Hematopoietic multipotent progenitor cell treated with erythropoietin and hydrocortisone succinate and interleukin-3 and kit ligand, for 6 days (in vitro differentiated cells): ENCODE results near the gene ELK3.

ENCODE experiments used
- DNase-seq: peaks from one replicate; pipeline ENCODE4 v3.0.0-alpha.2; 2015

The ELK3 gene

DNA sequence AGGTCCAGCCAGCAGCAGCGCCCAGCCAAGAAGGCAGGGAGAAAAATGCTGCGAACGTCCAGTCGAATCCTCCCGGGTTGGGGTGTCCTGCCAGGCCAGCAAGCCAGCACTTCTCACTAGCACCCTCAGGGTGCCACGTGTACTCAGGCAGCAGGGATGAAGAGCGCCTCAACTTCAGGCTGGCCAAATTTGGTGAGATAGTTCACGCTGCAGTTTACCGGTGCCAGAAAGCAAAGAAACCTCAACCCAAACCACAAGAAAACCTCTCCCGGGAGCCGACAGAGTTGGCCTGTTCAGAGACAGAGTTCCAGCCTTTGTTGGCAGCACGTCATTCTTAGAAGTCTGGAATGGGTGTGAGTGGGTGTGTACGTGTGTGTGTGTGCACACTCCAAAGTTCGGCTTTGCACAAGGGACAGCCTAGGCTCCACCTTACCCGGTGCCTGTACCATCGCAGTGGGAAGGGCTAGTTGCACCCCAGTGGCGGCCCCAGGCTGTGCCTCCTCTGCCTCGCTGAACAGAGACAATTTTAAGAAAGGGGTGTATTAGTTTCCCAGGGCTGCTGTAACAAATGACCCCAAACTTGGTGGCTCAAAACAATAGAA lies 42.1 kb downstream of the ELK3 start:
- DNase-seq = peak; percentile 24

GRCh38 chr12:96237035-96237434 lies 42.9 kb downstream of the ELK3 start:
- no peak for DNase-seq

DNA sequence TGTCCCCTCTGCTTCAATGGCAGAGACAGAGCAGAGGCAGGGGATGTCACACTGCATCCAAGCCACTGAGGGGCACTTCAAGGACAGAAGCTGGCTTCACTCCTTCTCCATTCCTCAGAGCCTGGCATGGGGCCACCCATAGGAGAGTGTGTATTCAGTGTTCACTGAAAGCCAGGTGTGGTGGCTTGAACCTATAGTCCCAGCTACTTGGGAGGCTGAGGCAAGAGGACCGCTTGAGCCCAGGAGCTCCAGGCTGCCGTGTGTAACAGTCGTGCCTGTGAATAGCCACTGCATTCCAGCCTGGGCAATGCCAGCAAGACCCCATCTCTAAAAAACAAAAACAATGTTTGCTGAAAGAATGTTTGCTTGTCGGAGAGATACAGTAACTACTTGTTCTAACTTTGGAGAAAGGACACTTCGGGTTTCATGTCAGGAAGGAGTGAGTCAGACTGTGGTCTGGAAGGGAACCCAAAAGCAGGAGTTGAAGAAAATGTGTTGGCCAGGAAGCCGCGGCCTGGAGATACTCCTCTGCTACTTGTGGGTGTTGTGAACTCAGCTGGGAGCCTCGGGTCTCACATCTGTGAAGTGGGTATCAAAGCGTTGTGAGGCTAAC lies 43.4 kb downstream of the ELK3 start:
- DNase-seq = peak; percentile 65

- DNase-seq = no peak
Measured at GRCh38 chr12:96238336-96239047, 44.3 kb downstream of the ELK3 start.

- no peak for DNase-seq
Measured at GRCh38 chr12:96239711-96240635, 45.8 kb downstream of the ELK3 start.

GRCh38 chr12:96240656-96241055 lies 46.5 kb downstream of the ELK3 start:
- peak; percentile 38 for DNase-seq

GRCh38 chr12:96241431-96241830 lies 47.3 kb downstream of the ELK3 start:
- DNase-seq = no peak

DNA sequence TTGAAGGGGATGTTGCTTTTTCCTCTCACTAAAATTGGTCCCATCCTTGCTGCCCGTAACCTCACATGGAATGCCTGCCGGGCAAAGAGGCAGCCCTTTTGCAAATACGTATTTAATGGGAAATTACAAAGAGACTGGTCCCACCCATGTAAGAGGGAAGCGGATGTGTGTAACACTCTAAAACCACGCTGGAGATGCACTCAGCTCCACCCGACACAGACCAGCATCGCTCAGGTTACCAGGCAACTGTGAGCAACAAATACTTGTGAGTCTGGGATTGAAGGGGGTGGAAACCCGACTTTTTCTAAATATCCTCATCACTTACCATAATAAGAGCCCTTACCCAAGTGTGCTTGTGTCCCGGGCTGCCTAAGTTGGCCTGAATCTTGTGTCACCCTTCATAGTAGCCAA lies 47.7 kb downstream of the ELK3 start:
- DNase-seq = no peak

GRCh38 chr12:96242597-96242996 lies 48.4 kb downstream of the ELK3 start:
- DNase-seq = no peak

GRCh38 chr12:96244826-96245225 lies 50.7 kb downstream of the ELK3 start:
- DNase-seq = no peak

DNA sequence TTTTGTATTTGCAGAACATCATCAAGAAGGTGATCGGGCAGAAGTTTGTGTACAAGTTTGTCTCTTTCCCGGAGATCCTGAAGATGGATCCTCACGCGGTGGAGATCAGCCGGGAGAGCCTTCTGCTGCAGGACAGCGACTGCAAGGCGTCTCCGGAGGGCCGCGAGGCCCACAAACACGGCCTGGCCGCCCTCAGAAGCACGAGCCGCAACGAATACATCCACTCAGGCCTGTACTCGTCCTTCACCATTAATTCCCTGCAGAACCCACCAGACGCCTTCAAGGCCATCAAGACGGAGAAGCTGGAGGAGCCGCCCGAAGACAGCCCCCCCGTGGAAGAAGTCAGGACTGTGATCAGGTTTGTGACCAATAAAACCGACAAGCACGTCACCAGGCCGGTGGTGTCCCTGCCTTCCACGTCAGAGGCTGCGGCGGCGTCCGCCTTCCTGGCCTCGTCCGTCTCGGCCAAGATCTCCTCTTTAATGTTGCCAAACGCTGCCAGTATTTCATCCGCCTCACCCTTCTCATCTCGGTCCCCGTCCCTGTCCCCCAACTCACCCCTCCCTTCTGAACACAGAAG lies 52.8 kb downstream of the ELK3 start:
- DNase-seq = no peak

DNA sequence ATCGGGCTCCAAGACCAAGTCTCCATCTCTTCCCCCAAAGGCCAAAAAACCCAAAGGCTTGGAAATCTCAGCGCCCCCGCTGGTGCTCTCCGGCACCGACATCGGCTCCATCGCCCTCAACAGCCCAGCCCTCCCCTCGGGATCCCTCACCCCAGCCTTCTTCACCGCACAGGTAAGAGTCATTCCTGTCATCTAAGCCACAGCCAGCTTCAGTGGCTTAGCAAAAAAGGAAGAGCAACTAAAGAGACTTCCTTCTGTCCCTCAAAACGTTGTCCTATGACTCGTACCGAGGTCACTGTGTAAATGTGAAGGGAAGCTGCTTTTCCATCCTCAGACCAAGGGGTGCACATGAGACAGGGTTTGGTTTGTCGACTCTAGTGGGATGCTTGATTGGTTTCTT lies 53.4 kb downstream of the ELK3 start:
- DNase-seq = no peak

- DNase-seq = no peak
Measured at GRCh38 chr12:96248136-96248931, 54.2 kb downstream of the ELK3 start.

DNA sequence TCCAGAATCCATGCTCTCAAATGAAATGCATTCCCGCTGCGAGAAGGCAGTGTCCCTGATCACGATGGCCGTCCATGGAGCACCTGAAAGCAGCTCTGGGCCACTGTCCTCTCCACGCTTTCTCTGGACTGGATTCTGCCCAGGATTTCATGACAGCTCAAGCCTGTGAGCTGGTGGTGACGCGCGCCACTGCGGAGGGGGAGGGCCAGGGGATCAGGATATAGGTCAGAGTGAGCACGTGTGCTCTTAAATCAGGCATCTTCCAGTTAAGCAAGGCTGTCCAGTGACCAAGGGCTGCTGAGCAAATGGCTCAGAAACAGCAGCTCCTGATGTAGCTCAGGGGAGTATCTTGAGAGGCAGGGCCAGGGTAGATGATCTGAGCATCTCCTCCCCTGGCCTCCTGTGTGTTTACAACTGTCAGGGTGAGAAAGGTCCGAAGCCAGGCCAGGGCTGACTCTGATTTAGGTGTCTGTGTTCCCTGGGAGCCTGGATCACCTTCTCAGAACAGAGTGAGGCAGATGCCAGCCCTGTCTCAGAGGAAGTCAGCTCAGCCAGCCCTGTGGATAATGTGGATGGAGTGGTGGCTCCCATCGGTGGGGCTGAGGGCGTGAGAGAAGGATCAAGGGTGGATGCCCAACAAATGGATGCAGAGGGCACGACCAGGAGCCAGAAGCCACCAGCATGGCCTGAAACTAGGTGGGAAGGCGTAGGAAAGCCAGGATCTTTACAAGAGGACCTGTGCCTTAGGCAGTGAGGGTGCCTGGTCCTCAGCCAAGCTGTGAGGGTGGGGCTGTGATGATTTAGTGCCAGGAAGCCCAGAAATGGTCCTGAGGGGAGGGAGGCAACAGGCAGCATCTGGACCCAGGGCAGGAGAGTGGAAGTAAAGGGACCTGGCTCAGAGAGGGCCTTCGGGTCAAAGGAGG lies 55.3 kb downstream of the ELK3 start:
- no peak for DNase-seq

DNA sequence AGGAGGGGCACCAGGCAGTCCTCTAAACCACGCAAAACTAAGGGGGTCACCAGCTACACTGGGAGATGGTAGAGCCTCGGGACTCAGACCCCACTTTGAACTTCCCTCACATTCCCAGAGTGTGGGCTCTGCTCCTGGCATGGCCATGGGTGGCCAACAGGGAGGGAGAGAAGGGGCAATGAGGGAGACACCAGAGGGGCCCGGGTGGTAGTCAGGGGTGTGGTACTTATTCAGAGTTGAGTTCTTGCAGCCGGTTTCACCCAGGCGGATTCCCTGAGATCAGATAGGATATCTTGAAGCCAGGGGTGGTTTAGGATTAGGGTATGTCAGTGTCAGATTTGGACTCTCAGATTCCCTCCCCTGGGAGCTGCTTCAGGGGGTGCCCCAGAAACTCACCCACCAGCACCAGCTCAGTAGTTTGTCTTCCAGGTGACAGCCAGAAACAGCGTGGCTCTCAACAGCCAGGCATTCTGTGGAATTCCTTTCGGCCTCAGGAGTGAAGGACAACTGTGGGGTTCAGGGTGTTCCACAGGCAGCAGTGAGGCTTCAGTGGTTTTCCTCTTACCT lies 56.0 kb downstream of the ELK3 start:
- no peak for DNase-seq

GRCh38 chr12:96255077-96255476 lies 60.9 kb downstream of the ELK3 start:
- DNase-seq = no peak

GRCh38 chr12:96256672-96257361 lies 62.6 kb downstream of the ELK3 start:
- no peak for DNase-seq

DNA sequence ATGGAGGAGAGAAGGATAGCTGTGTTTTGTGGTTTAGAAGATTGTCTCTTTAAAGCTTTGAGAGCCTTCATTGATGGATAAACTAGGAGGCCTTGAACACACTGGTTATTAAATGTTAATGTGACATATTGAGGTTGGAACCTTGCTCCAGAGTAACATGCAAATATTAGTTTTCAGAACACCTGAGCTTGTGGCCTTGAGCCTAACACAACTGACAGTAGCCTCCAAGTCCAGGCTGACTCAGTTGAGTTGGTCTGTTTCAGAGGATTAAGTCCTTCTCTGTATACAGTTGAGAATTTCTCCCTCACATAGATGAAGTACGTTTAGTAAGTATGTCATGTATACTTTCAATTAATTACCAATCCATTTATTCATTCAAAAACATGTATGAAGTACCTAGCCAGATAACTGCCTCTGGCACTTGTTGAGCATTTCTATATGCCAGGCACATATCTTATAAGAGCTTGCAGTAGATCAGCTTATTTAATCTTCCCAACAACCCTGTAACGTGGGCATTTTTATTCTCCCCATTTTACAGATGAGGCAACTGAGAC lies 63.5 kb downstream of the ELK3 start:
- no peak for DNase-seq

DNA sequence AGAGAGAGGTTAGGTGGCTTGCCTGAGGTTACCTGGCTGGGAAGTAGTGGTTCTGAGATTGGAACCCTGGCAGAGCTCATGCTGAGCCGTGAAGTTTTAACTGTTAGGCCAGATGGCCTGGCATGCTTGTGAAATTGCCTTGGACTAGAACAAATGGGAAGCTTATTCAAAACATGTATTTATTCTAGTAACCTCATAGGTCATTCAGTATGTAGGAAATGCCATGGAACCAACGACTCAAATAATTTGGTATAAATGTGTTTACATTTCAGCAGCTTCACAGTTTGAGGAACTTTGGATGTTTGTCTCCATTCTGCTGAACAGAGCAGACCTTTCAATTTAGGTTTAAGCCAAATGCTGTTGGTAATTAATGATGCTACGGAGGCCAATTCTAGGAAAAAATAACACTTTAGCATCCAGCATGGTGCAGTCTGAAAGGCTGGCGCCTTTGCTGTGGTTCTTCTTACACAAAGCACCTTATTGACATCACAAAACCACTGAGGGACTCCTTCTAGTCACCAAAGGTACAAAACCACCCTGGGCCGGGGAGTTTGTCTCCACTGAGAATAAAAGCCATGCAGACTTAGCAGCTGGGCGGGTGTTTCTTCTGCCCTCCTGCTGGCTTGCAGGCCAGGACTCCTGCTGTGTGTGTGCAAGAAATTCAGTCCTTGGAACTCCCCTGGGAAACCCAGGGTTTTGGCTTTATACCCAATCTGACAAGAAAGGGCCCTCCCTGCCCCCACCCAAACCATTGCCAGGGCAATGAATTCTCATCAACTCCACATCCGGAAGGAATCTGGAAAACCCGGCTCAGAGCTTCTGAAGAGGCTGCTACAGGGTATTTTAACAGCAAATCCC lies 64.2 kb downstream of the ELK3 start:
- no peak for DNase-seq
